Stimulated activated CD4-positive, alpha-beta T cell treated with anti-CD3 and anti-CD28 coated beads, Interleukin-12 subunit alpha, Interleukin-12 subunit beta, amount 100 ng/mL, for 24 hours (primary cell): ENCODE data around the gene STXBP5.

ENCODE experiments used
- DNase-seq, 2 experiments: peaks; one replicate each; pipeline ENCODE4 v3.0.0-alpha.2; 2020; ENCODE audit warnings: low read depth in 2 of 2

The STXBP5 gene

GRCh38 chr6:147437615-147438014 lies 233.4 kb downstream of the STXBP5 start:
- no peak for DNase-seq

DNA sequence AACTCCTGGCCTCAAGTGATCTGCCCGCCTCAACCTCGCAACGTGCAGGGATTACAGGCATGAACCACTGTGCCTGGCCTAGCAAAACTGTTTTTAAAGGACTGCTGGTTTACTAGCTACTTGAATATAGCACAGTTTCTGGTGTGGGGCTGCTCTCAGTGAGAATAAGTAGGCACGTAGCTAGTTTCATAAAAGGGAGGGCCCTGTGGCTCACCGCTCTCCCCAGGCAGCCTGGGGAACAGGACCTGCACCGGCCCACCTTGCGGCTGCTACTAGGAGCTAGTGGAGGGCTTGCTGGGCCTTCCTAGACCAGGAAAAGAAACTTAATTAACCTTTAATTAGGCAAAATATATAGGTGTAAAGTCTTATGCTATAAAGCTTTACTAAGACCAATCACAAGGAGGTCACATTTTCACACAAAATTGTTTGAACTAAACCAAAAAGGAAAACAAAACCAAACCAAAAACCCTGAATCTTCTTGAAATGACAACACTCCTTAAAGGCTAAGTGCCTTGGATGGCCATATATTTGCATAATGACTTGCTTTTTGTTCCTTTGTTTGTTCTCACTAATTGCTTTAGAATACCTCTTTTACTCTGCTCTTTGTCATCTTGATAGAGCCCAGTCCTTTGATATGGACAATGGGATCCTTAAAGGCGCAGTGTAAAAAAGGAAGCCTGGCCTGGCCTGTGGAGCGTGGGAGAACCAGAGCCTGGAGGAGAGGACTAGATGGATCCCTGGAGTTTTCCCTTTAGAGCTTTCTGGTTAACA lies 234.7 kb downstream of the STXBP5 start:
- DNase-seq: no peak
